ENCODE measurements around the gene DNAJC16.

DNA sequence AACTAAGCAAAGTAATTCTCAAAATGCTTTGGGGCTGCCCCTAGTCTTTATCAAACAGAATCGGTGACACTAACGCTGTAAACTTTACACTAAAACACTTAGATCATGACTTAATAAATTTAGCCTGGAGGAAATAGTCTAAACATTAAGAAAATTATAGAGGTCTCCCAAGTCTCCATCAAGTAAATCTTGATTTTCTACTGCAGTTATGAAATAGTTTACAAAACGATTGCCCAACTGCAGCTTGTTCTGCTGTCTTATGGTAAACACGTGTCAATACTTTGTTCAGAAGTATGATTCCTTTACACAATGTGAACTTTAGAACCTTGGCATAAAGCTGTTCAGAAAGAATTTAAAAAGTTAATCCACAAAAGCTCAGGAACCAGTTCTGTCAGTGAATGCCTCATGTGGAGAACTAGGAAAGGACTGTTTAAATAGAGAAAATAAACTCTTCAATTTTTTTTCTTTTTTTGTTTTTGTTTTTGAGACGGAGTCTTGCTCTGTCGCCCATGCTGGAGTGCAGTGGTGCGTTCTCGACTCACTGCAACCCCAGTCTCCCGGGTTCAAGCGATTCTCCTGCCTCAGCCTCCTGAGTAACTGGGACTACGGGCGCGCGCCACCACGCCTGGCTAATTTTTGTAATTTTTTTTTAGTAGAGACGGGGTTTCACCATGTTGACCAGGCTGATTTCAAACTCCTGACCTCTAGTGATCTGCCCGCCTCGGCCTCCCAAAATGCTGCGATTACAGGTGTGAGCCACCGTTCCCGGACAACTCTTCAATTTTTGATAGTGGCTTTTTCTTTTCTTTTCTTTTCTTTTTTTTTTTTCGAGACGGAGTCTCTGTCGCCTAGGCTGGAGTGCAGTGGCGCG is 92.2 kb downstream of the DNAJC16 start:
- TF ChIP-seq FOXP2 (optimal IDR thresholded peaks at IDR 0.05; ENCODE audit: borderline replicate concordance, extremely low read depth, extremely low read length, insufficient read depth) (no peak), POLR2AphosphoS5 (IDR thresholded peaks at IDR 0.05; ENCODE audit: low read depth, low read length) (no peak), SIN3A (IDR thresholded peaks at IDR 0.05; ENCODE audit: borderline replicate concordance, insufficient read depth, low read length) (no peak)
- TF ChIP-seq, protein P1, sequence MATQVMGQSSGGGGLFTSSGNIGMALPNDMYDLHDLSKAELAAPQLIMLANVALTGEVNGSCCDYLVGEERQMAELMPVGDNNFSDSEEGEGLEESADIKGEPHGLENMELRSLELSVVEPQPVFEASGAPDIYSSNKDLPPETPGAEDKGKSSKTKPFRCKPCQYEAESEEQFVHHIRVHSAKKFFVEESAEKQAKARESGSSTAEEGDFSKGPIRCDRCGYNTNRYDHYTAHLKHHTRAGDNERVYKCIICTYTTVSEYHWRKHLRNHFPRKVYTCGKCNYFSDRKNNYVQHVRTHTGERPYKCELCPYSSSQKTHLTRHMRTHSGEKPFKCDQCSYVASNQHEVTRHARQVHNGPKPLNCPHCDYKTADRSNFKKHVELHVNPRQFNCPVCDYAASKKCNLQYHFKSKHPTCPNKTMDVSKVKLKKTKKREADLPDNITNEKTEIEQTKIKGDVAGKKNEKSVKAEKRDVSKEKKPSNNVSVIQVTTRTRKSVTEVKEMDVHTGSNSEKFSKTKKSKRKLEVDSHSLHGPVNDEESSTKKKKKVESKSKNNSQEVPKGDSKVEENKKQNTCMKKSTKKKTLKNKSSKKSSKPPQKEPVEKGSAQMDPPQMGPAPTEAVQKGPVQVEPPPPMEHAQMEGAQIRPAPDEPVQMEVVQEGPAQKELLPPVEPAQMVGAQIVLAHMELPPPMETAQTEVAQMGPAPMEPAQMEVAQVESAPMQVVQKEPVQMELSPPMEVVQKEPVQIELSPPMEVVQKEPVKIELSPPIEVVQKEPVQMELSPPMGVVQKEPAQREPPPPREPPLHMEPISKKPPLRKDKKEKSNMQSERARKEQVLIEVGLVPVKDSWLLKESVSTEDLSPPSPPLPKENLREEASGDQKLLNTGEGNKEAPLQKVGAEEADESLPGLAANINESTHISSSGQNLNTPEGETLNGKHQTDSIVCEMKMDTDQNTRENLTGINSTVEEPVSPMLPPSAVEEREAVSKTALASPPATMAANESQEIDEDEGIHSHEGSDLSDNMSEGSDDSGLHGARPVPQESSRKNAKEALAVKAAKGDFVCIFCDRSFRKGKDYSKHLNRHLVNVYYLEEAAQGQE (IDR thresholded peaks at IDR 0.05; ENCODE audit: insufficient read depth in 1 of 2, low read depth in 2 of 2, low read length in 2 of 2): no peak

Measured in PFSK-1 (cell line).